ENCODE data around the gene GLYATL3. TPM values are rescaled to one million over a fixed set of nuclear protein-coding genes. Genes with fewer than 3 reads are reported as not detected.

GLYATL3 gene
- total RNA-seq, 2 experiments from 2014 or later = not detected

GRCh38 chr6:49514571-49515484 is 15.1 kb downstream of the GLYATL3 start:
- H3K27ac ChIP-seq (ENCODE audit: low read depth, low read length, poor library complexity, severe bottlenecking) = no peak overlapping the region
- CTCF ChIA-PET (ENCODE audit: unreplicated experiment) = no interaction called here
- no peak for DNase-seq (ENCODE audit: low spot score)
- no peaks in the 10 kb centered on the region for H3K9me3 ChIP-seq (ENCODE audit: low read length)
- no peak for TF ChIP-seq EZH2phosphoT487 (IDR thresholded peaks at IDR 0.05; ENCODE audit: borderline replicate concordance, low read depth, low read length)
- no peak for TF ChIP-seq CTCF (conservative IDR thresholded peaks at IDR 0.05; ENCODE audit: low read length)
- no peak overlapping the region for H3K4me3 ChIP-seq (ENCODE audit: low read depth, low read length, poor library complexity, severe bottlenecking)
- POLR2A ChIA-PET = no interaction called here
- no peak overlapping the region for H3K4me2 ChIP-seq (ENCODE audit: low read length)
- no peaks in the 10 kb centered on the region for H3K4me1 ChIP-seq (ENCODE audit: insufficient read depth, low read length, poor library complexity, severe bottlenecking)
- no TSS peak for BruUV-seq (replicated peaks)
- H4K20me1 ChIP-seq (ENCODE audit: insufficient read depth, low read length) = no peaks in the 10 kb centered on the region
- intact Hi-C loops (cut with micrococcal nuclease; ENCODE audit: unreplicated experiment) = no loop called here
- H2AFZ ChIP-seq (ENCODE audit: low read length) = no peak overlapping the region
- H3K36me3 ChIP-seq (ENCODE audit: insufficient read depth, low read length) = no peaks in the 10 kb centered on the region
- no peaks in the 10 kb centered on the region for H3K9me2 ChIP-seq (ENCODE audit: insufficient read depth, low read length)
- H3K79me2 ChIP-seq (ENCODE audit: insufficient read depth, low read depth, low read length) = no peaks in the 10 kb centered on the region

GRCh38 chr6:49515485-49516146 is 15.9 kb downstream of the GLYATL3 start:
- Histone ChIP-seq H2AFZ (ENCODE audit: low read length) (no peak overlapping the region), H3K79me2 (ENCODE audit: insufficient read depth, low read depth, low read length) (no peaks in the 10 kb centered on the region), H3K4me2 (ENCODE audit: low read length) (no peak overlapping the region), H3K9me3 (ENCODE audit: low read length) (no peaks in the 10 kb centered on the region), H3K4me1 (ENCODE audit: insufficient read depth, low read length, poor library complexity, severe bottlenecking) (no peaks in the 10 kb centered on the region), H3K4me3 (ENCODE audit: low read depth, low read length, poor library complexity, severe bottlenecking) (no peak overlapping the region), H4K20me1 (ENCODE audit: insufficient read depth, low read length) (no peaks in the 10 kb centered on the region), H3K27ac (ENCODE audit: low read depth, low read length, poor library complexity, severe bottlenecking) (no peak overlapping the region), H3K36me3 (ENCODE audit: insufficient read depth, low read length) (no peaks in the 10 kb centered on the region), H3K9me2 (ENCODE audit: insufficient read depth, low read length) (no peaks in the 10 kb centered on the region)
- ChIA-PET CTCF (ENCODE audit: unreplicated experiment) (no interaction called here), POLR2A (no interaction called here)
- TF ChIP-seq CTCF (conservative IDR thresholded peaks at IDR 0.05; ENCODE audit: low read length) (no peak), EZH2phosphoT487 (IDR thresholded peaks at IDR 0.05; ENCODE audit: borderline replicate concordance, low read depth, low read length) (no peak)
- intact Hi-C loops (cut with micrococcal nuclease; ENCODE audit: unreplicated experiment) = no loop called here
- no peak for DNase-seq (ENCODE audit: low spot score)
- no TSS peak for BruUV-seq (replicated peaks)

- no peak overlapping the region for H2AFZ ChIP-seq (ENCODE audit: low read length)
- H3K4me1 ChIP-seq (ENCODE audit: insufficient read depth, low read length, poor library complexity, severe bottlenecking) = no peaks in the 10 kb centered on the region
- no TSS peak for BruUV-seq (replicated peaks)
- no peak overlapping the region for H3K4me2 ChIP-seq (ENCODE audit: low read length)
- CTCF ChIA-PET (ENCODE audit: unreplicated experiment) = no interaction called here
- intact Hi-C loops (cut with micrococcal nuclease; ENCODE audit: unreplicated experiment) = no loop called here
- no peak overlapping the region for H3K4me3 ChIP-seq (ENCODE audit: low read depth, low read length, poor library complexity, severe bottlenecking)
- H3K27ac ChIP-seq (ENCODE audit: low read depth, low read length, poor library complexity, severe bottlenecking) = no peak overlapping the region
- no peaks in the 10 kb centered on the region for H4K20me1 ChIP-seq (ENCODE audit: insufficient read depth, low read length)
- no peaks in the 10 kb centered on the region for H3K36me3 ChIP-seq (ENCODE audit: insufficient read depth, low read length)
- no peak for DNase-seq (ENCODE audit: low spot score)
- no peaks in the 10 kb centered on the region for H3K9me2 ChIP-seq (ENCODE audit: insufficient read depth, low read length)
- no peaks in the 10 kb centered on the region for H3K9me3 ChIP-seq (ENCODE audit: low read length)
- POLR2A ChIA-PET = no interaction called here
- TF ChIP-seq CTCF (conservative IDR thresholded peaks at IDR 0.05; ENCODE audit: low read length) (no peak), EZH2phosphoT487 (IDR thresholded peaks at IDR 0.05; ENCODE audit: borderline replicate concordance, low read depth, low read length) (no peak)
- H3K79me2 ChIP-seq (ENCODE audit: insufficient read depth, low read depth, low read length) = no peaks in the 10 kb centered on the region
These were observed 16.4 kb downstream of the GLYATL3 start for GRCh38 chr6:49516147-49516505.

All from OCI-LY7 (cell line).